GM19438 (cell line): Measurements from ENCODE around the gene CPLX1.

Source experiments
- ATAC-seq: cut with Tn5 transposase; IDR thresholded peaks from one replicate; pipeline ENCODE4 v1.9.1; 2021; ENCODE audit warnings: low read depth; ENCODE audit not compliant: unreplicated experiment

CPLX1 gene

GRCh38 chr4:825971-826330 lies at the start of gene CPLX1:
CPLX1 (minus strand) TSS chr4:826129; CDS start chr4:824522, 1,607 bp downstream.
- ATAC-seq: no peak

- ATAC-seq: no peak
Measured at GRCh38 chr4:874971-875817, 49.3 kb upstream of the CPLX1 start.

- no peak for ATAC-seq
Measured at GRCh38 chr4:874056-874455, 48.1 kb upstream of the CPLX1 start.

GRCh38 chr4:872241-872981 lies 46.5 kb upstream of the CPLX1 start:
- no peak for ATAC-seq

GRCh38 chr4:871484-871883 lies 45.6 kb upstream of the CPLX1 start:
- no peak for ATAC-seq

- ATAC-seq: no peak
Measured at GRCh38 chr4:870951-871350, 45.0 kb upstream of the CPLX1 start.

- no peak for ATAC-seq
Measured at GRCh38 chr4:869776-870175, 43.8 kb upstream of the CPLX1 start.

GRCh38 chr4:868421-868820 lies 42.5 kb upstream of the CPLX1 start:
- ATAC-seq: no peak

GRCh38 chr4:867526-868250 lies 41.8 kb upstream of the CPLX1 start:
- ATAC-seq: no peak

- no peak for ATAC-seq
Measured at GRCh38 chr4:866761-867390, 40.9 kb upstream of the CPLX1 start.

- no peak for ATAC-seq
Measured at GRCh38 chr4:866068-866760, 40.3 kb upstream of the CPLX1 start.

GRCh38 chr4:865572-865971 lies 39.6 kb upstream of the CPLX1 start:
- no peak for ATAC-seq

- no peak for ATAC-seq
Measured at GRCh38 chr4:865121-865465, 39.2 kb upstream of the CPLX1 start.

GRCh38 chr4:864456-865120 lies 38.7 kb upstream of the CPLX1 start:
- ATAC-seq: no peak

GRCh38 chr4:860561-860960 lies 34.6 kb upstream of the CPLX1 start:
- ATAC-seq: no peak

- no peak for ATAC-seq
Measured at GRCh38 chr4:859496-859895, 33.6 kb upstream of the CPLX1 start.

- ATAC-seq: no peak
Measured at GRCh38 chr4:858831-859451, 33.0 kb upstream of the CPLX1 start.

- no peak for ATAC-seq
Measured at GRCh38 chr4:858041-858481, 32.1 kb upstream of the CPLX1 start.

- ATAC-seq: no peak
Measured at GRCh38 chr4:857461-857860, 31.5 kb upstream of the CPLX1 start.
